ENCODE measurements around the gene FTCDNL1.

The FTCDNL1 gene

GRCh38 chr2:199841409-199841808, 9.6 kb downstream of the FTCDNL1 start:
- no peak for DNase-seq

GRCh38 chr2:199838399-199838798, 12.6 kb downstream of the FTCDNL1 start:
- no peak for DNase-seq

GRCh38 chr2:199836943-199837342, 14.0 kb downstream of the FTCDNL1 start:
- DNase-seq, result no peak

GRCh38 chr2:199833525-199833924, 17.5 kb downstream of the FTCDNL1 start:
- DNase-seq, result no peak

- DNase-seq, result no peak
Observed at GRCh38 chr2:199830531-199830930, 20.5 kb downstream of the FTCDNL1 start.

GRCh38 chr2:199829628-199830027, 21.4 kb downstream of the FTCDNL1 start:
- DNase-seq, result no peak

GRCh38 chr2:199819746-199820145, 31.2 kb downstream of the FTCDNL1 start:
- DNase-seq, result peak; percentile 23

- DNase-seq, result no peak
Observed at GRCh38 chr2:199818754-199819153, 32.2 kb downstream of the FTCDNL1 start.

- DNase-seq, result peak; percentile 49
Observed at GRCh38 chr2:199818026-199818425, 33.0 kb downstream of the FTCDNL1 start.

- no peak for DNase-seq
Observed at GRCh38 chr2:199814817-199815211, 36.2 kb downstream of the FTCDNL1 start.

GRCh38 chr2:199814101-199814816, 36.7 kb downstream of the FTCDNL1 start:
- DNase-seq, result no peak

GRCh38 chr2:199812493-199812892, 38.5 kb downstream of the FTCDNL1 start:
- no peak for DNase-seq

- peak; percentile 66 for DNase-seq
Observed at GRCh38 chr2:199811346-199811745, 39.6 kb downstream of the FTCDNL1 start.

GRCh38 chr2:199810422-199811171, 40.4 kb downstream of the FTCDNL1 start:
- peak; percentile 57 for DNase-seq

- no peak for DNase-seq
Observed at GRCh38 chr2:199807966-199808365, 43.0 kb downstream of the FTCDNL1 start.

- DNase-seq, result no peak
Observed at GRCh38 chr2:199806179-199806578, 44.8 kb downstream of the FTCDNL1 start.

GRCh38 chr2:199804831-199805230, 46.2 kb downstream of the FTCDNL1 start:
- no peak for DNase-seq

- DNase-seq, result no peak
Observed at GRCh38 chr2:199798831-199799580, 52.0 kb downstream of the FTCDNL1 start.

GRCh38 chr2:199797431-199798403, 53.3 kb downstream of the FTCDNL1 start:
- DNase-seq, result no peak

GRCh38 chr2:199792381-199792780, 58.6 kb downstream of the FTCDNL1 start:
- DNase-seq, result no peak

GRCh38 chr2:199791326-199791725, 59.7 kb downstream of the FTCDNL1 start:
- DNase-seq, result no peak

- no peak for DNase-seq
Observed at GRCh38 chr2:199784512-199784911, 66.5 kb downstream of the FTCDNL1 start.
